HCT116 (cell line): ENCODE results near the gene ADIPOR1.

Experiments
- CTCF ChIP-seq, 3 experiments: fragments of 200-600 bp in 1 of 3; sonication (generic) in 1 of 3; IDR thresholded peaks in 2 of 3; conservative IDR thresholded peaks in 1 of 3; 2 replicates each; pipeline ENCODE4 v1.5.1; 2012 to 2017; ENCODE audit warnings: low read depth in 2 of 3, low read length in 2 of 3, antibody characterized with exemption in 1 of 3, borderline replicate concordance in 1 of 3, control low read depth in 1 of 3, mild to moderate bottlenecking in 1 of 3, mixed read lengths in 1 of 3, mixed run types in 1 of 3, moderate library complexity in 1 of 3; ENCODE audit not compliant: insufficient read depth in 1 of 3
- MAX ChIP-seq: IDR thresholded peaks from 2 replicates; pipeline ENCODE4 v1.6.1; 2012
- POLR2AphosphoS5 ChIP-seq: IDR thresholded peaks from 2 replicates; pipeline ENCODE4 v1.6.1; 2011; ENCODE audit warnings: mild to moderate bottlenecking, low read depth, low read length, moderate library complexity
- RAD21 ChIP-seq: IDR thresholded peaks from 2 replicates; pipeline ENCODE4 v1.6.1; 2012; ENCODE audit warnings: low read depth, mild to moderate bottlenecking

DNA sequence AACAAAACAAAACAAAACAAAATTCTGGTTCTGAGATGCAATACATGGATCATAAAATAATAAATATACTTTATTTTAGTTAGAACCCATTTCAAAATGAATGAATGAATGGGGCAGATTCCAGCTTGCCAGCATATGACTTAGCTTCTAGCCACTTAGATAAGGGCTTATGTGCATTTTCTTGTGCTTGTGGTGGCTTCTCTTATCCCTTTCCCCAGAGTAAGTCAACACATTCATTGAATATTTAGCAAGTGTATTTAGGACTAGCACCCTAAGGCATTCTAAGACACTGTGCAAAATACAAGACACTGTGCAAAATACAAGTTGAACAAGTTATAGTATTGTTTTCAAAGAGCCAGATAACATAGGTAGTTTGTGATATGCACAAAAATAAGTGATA is 4.7 kb downstream of the ADIPOR1 start:
- TF ChIP-seq CTCF (IDR thresholded peaks at IDR 0.05 in 2 of 3, conservative IDR thresholded peaks at IDR 0.05 in 1 of 3; ENCODE audit: borderline replicate concordance in 1 of 3, insufficient read depth in 1 of 3, low read depth in 2 of 3, low read length in 2 of 3) (no peak), MAX (no peak), POLR2AphosphoS5 (no peak), RAD21 (no peak)
